Neural progenitor cell (in vitro differentiated cells): ENCODE results near the gene CSNK1G3. TPM values are rescaled to one million over a fixed set of nuclear protein-coding genes. Genes with fewer than 3 reads are reported as not detected.

Experiments used
- DNase-seq: peaks from one replicate; pipeline ENCODE4 v3.0.0-alpha.2; 2016; ENCODE audit warnings: low spot score
- H2AFZ ChIP-seq: fragments of 200-600 bp; sonication (generic); replicated peaks from 2 replicates; pipeline ENCODE4 v1.6.1; 2016; ENCODE audit warnings: antibody characterized with exemption
- H3F3A ChIP-seq: fragments of 200-600 bp; sonication (generic); 2 replicates; pipeline ENCODE4 v1.6.1; 2016; ENCODE audit warnings: antibody characterized with exemption, low read depth
- H3K27ac ChIP-seq: fragments of 200-600 bp; sonication (generic); 2 replicates; pipeline ENCODE4 v1.5.1; 2016; ENCODE audit warnings: mild to moderate bottlenecking
- H3K27me3 ChIP-seq: fragments of 200-600 bp; sonication (generic); 2 replicates; pipeline ENCODE4 v1.6.1; 2016; ENCODE audit warnings: mild to moderate bottlenecking, moderate library complexity
- H3K36me3 ChIP-seq: fragments of 200-600 bp; sonication (generic); 2 replicates; pipeline ENCODE4 v1.5.1; 2016
- H3K4me1 ChIP-seq: fragments of 200-600 bp; sonication (generic); 2 replicates; pipeline ENCODE4 v1.6.1; 2016; ENCODE audit warnings: mixed run types
- H3K4me2 ChIP-seq: fragments of 200-600 bp; sonication (generic); 2 replicates; pipeline ENCODE4 v1.6.1; 2016
- H3K4me3 ChIP-seq: fragments of 200-600 bp; sonication (generic); 2 replicates; pipeline ENCODE4 v1.5.1; 2016
- H3K79me2 ChIP-seq: fragments of 200-600 bp; sonication (generic); 2 replicates; pipeline ENCODE4 v1.6.1; 2016; ENCODE audit warnings: low read depth
- H3K9ac ChIP-seq: fragments of 200-600 bp; sonication (generic); 2 replicates; pipeline ENCODE4 v1.6.1; 2016
- H3K9me3 ChIP-seq: fragments of 200-600 bp; sonication (generic); 2 replicates; pipeline ENCODE4 v1.5.1; 2016; ENCODE audit warnings: low read depth
- H4K20me1 ChIP-seq: fragments of 200-600 bp; sonication (generic); 2 replicates; pipeline ENCODE4 v1.6.1; 2016; ENCODE audit warnings: low read depth
- H3K27ac Mint-ChIP-seq: 3 replicates; pipeline ENCODE4 v1.8.0; 2021; ENCODE audit warnings: mixed read lengths
- H3K27me3 Mint-ChIP-seq: 2 replicates; pipeline ENCODE4 v1.8.0; 2022; ENCODE audit warnings: low read depth, mild to moderate bottlenecking, inconsistent platforms, moderate library complexity, mixed read lengths; ENCODE audit not compliant: insufficient read depth
- H3K36me3 Mint-ChIP-seq: 3 replicates; pipeline ENCODE4 v1.8.0; 2021; ENCODE audit warnings: mixed read lengths
- H3K4me1 Mint-ChIP-seq: 3 replicates; pipeline ENCODE4 v1.8.0; 2021; ENCODE audit warnings: mixed read lengths
- H3K4me3 Mint-ChIP-seq: 3 replicates; pipeline ENCODE4 v1.8.0; 2021; ENCODE audit warnings: mild to moderate bottlenecking, moderate library complexity, mixed read lengths
- H3K9me3 Mint-ChIP-seq: 3 replicates; pipeline ENCODE4 v1.8.0; 2020; ENCODE audit warnings: mixed read lengths
- CTCF ChIP-seq: fragments of 200-600 bp; sonication (generic); IDR thresholded peaks from 2 replicates; pipeline ENCODE4 v1.5.1; 2017; ENCODE audit warnings: antibody characterized with exemption, mild to moderate bottlenecking
- EZH2 ChIP-seq: fragments of 200-600 bp; sonication (generic); IDR thresholded peaks from 2 replicates; pipeline ENCODE4 v1.6.1; 2017; ENCODE audit warnings: antibody characterized with exemption, mild to moderate bottlenecking, moderate library complexity
- EZH2phosphoT487 ChIP-seq: fragments of 200-600 bp; sonication (generic); IDR thresholded peaks from 2 replicates; pipeline ENCODE4 v1.6.1; 2017; ENCODE audit warnings: antibody characterized with exemption
- total RNA-seq: library from RNA; depleted of rRNA; stranded (reverse); fragments of >200 nt; gene quantifications from 2 replicates; pipeline ENCODE4 v1.2.3, GENCODE V29; 2015; ENCODE audit warnings: low replicate concordance

CSNK1G3 gene
- total RNA-seq, 1 donor from 2014 or later, result 96.7 TPM

DNA sequence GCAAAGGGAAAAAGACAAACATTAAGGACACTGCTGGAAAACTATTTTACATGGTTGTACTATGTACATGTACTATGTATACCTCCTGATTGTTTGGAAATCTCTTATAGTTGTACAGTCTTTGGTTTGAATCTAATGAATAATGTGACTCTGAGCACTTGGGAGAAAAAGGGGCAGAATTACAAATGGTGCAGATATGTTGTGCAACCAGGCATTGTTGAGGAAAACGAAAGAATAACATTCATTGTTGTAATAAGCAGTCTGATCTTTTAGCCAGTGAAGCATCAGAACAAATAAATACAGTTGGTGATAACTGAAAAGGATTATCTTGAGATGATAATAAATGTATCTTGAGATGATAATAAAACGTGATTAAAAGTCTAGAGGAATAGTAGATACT lies 87.2 kb downstream of the CSNK1G3 start:
- Mint-ChIP-seq H3K27me3 (no peaks in the 10 kb centered on the region), H3K4me1 (no peaks in the 10 kb centered on the region), H3K4me3 (no peak overlapping the region), H3K27ac (no peak overlapping the region), H3K36me3 (peaks cover 15% of the 10 kb centered on the region), H3K9me3 (no peaks in the 10 kb centered on the region)
- Histone ChIP-seq H4K20me1 (no peaks in the 10 kb centered on the region), H3K36me3 (peaks cover 3% of the 10 kb centered on the region), H3K27me3 (no peaks in the 10 kb centered on the region), H3K27ac (no peak overlapping the region), H3K9ac (no peak overlapping the region), H3K4me2 (no peak overlapping the region), H2AFZ (no peak overlapping the region), H3K79me2 (no peaks in the 10 kb centered on the region), H3K4me1 (no peaks in the 10 kb centered on the region), H3K9me3 (no peaks in the 10 kb centered on the region), H3K4me3 (no peak overlapping the region), H3F3A (no peaks in the 10 kb centered on the region)
- TF ChIP-seq EZH2 (no peak), CTCF (no peak), EZH2phosphoT487 (no peak)
- no peak for DNase-seq

DNA sequence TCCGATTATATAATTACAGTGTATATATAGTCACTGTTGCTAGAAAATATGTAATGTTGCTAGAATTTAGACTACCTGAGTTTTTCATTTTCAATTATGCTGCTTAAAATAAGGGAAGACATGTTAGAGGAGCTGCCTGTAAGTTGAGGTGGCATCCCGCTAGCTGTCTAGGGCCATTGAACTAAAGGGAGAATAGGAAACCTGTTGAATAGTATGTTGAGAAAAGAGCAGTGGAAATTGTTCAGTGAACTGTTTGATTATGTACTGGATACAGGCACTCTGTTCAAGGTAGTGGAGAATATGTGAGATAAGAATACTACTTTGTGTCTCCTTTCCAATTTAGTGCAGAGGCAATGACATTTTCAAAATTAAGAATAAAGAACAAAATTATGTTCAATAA lies 89.6 kb downstream of the CSNK1G3 start:
- no peak overlapping the region for H2AFZ ChIP-seq
- H3K79me2 ChIP-seq, result no peaks in the 10 kb centered on the region
- Mint-ChIP-seq H3K4me1 (no peaks in the 10 kb centered on the region), H3K9me3 (no peaks in the 10 kb centered on the region), H3K27ac (no peak overlapping the region), H3K4me3 (no peak overlapping the region), H3K36me3 (peaks cover 13% of the 10 kb centered on the region), H3K27me3 (no peaks in the 10 kb centered on the region)
- no peaks in the 10 kb centered on the region for H4K20me1 ChIP-seq
- H3K27ac ChIP-seq, result no peak overlapping the region
- H3K9me3 ChIP-seq, result no peaks in the 10 kb centered on the region
- H3K4me2 ChIP-seq, result no peak overlapping the region
- no peak for DNase-seq
- no peak overlapping the region for H3K9ac ChIP-seq
- peaks cover 8% of the 10 kb centered on the region for H3K36me3 ChIP-seq
- TF ChIP-seq EZH2 (no peak), CTCF (no peak), EZH2phosphoT487 (no peak)
- no peaks in the 10 kb centered on the region for H3F3A ChIP-seq
- no peak overlapping the region for H3K4me3 ChIP-seq
- no peaks in the 10 kb centered on the region for H3K27me3 ChIP-seq
- H3K4me1 ChIP-seq, result no peaks in the 10 kb centered on the region

GRCh38 chr5:123605822-123606221 lies 93.8 kb downstream of the CSNK1G3 start:
- Histone ChIP-seq H3K9me3 (no peaks in the 10 kb centered on the region), H3K4me2 (no peak overlapping the region), H3K4me3 (no peak overlapping the region), H3K27me3 (no peaks in the 10 kb centered on the region), H3K79me2 (no peaks in the 10 kb centered on the region), H2AFZ (no peak overlapping the region), H3K4me1 (no peaks in the 10 kb centered on the region), H4K20me1 (no peaks in the 10 kb centered on the region), H3K9ac (no peak overlapping the region), H3K27ac (no peak overlapping the region), H3K36me3 (peaks cover 8% of the 10 kb centered on the region), H3F3A (peaks cover 5% of the 10 kb centered on the region)
- Mint-ChIP-seq H3K4me3 (no peak overlapping the region), H3K27ac (no peak overlapping the region), H3K27me3 (no peaks in the 10 kb centered on the region), H3K9me3 (no peaks in the 10 kb centered on the region), H3K4me1 (no peaks in the 10 kb centered on the region), H3K36me3 (peaks cover 10% of the 10 kb centered on the region)
- TF ChIP-seq EZH2, result no peak
- no peak for TF ChIP-seq EZH2phosphoT487
- no peak for TF ChIP-seq CTCF
- DNase-seq, result no peak
